ENCODE data around the gene CHD6. TPM values are rescaled to one million over a fixed set of nuclear protein-coding genes. Genes with fewer than 3 reads are reported as not detected.

Gene CHD6
- total and polyA plus RNA-seq, 2 experiments from 2014 or later, result 41.0 to 158 TPM

GRCh38 chr20:41436679-41437078, 181.5 kb downstream of the CHD6 start:
- peaks cover 27% of the 10 kb centered on the region for H3K36me3 ChIP-seq (ENCODE audit: insufficient read depth)
- peaks cover 42% of the 10 kb centered on the region for H3K36me3 Mint-ChIP-seq (ENCODE audit: low read depth)
- ATAC-seq, result no peak

More at GRCh38 chr20:41436679-41437078, 181.5 kb downstream of the CHD6 start:
- TF ChIP-seq ZNF331 (CRISPR knock-in tag; IDR thresholded peaks at IDR 0.05; ENCODE audit: low read depth), result no peak
- TF ChIP-seq, protein P1, sequence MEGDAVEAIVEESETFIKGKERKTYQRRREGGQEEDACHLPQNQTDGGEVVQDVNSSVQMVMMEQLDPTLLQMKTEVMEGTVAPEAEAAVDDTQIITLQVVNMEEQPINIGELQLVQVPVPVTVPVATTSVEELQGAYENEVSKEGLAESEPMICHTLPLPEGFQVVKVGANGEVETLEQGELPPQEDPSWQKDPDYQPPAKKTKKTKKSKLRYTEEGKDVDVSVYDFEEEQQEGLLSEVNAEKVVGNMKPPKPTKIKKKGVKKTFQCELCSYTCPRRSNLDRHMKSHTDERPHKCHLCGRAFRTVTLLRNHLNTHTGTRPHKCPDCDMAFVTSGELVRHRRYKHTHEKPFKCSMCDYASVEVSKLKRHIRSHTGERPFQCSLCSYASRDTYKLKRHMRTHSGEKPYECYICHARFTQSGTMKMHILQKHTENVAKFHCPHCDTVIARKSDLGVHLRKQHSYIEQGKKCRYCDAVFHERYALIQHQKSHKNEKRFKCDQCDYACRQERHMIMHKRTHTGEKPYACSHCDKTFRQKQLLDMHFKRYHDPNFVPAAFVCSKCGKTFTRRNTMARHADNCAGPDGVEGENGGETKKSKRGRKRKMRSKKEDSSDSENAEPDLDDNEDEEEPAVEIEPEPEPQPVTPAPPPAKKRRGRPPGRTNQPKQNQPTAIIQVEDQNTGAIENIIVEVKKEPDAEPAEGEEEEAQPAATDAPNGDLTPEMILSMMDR (conservative IDR thresholded peaks at IDR 0.05; ENCODE audit: low read depth in 2 of 2), result no peak
- TF ChIP-seq, protein P2, sequence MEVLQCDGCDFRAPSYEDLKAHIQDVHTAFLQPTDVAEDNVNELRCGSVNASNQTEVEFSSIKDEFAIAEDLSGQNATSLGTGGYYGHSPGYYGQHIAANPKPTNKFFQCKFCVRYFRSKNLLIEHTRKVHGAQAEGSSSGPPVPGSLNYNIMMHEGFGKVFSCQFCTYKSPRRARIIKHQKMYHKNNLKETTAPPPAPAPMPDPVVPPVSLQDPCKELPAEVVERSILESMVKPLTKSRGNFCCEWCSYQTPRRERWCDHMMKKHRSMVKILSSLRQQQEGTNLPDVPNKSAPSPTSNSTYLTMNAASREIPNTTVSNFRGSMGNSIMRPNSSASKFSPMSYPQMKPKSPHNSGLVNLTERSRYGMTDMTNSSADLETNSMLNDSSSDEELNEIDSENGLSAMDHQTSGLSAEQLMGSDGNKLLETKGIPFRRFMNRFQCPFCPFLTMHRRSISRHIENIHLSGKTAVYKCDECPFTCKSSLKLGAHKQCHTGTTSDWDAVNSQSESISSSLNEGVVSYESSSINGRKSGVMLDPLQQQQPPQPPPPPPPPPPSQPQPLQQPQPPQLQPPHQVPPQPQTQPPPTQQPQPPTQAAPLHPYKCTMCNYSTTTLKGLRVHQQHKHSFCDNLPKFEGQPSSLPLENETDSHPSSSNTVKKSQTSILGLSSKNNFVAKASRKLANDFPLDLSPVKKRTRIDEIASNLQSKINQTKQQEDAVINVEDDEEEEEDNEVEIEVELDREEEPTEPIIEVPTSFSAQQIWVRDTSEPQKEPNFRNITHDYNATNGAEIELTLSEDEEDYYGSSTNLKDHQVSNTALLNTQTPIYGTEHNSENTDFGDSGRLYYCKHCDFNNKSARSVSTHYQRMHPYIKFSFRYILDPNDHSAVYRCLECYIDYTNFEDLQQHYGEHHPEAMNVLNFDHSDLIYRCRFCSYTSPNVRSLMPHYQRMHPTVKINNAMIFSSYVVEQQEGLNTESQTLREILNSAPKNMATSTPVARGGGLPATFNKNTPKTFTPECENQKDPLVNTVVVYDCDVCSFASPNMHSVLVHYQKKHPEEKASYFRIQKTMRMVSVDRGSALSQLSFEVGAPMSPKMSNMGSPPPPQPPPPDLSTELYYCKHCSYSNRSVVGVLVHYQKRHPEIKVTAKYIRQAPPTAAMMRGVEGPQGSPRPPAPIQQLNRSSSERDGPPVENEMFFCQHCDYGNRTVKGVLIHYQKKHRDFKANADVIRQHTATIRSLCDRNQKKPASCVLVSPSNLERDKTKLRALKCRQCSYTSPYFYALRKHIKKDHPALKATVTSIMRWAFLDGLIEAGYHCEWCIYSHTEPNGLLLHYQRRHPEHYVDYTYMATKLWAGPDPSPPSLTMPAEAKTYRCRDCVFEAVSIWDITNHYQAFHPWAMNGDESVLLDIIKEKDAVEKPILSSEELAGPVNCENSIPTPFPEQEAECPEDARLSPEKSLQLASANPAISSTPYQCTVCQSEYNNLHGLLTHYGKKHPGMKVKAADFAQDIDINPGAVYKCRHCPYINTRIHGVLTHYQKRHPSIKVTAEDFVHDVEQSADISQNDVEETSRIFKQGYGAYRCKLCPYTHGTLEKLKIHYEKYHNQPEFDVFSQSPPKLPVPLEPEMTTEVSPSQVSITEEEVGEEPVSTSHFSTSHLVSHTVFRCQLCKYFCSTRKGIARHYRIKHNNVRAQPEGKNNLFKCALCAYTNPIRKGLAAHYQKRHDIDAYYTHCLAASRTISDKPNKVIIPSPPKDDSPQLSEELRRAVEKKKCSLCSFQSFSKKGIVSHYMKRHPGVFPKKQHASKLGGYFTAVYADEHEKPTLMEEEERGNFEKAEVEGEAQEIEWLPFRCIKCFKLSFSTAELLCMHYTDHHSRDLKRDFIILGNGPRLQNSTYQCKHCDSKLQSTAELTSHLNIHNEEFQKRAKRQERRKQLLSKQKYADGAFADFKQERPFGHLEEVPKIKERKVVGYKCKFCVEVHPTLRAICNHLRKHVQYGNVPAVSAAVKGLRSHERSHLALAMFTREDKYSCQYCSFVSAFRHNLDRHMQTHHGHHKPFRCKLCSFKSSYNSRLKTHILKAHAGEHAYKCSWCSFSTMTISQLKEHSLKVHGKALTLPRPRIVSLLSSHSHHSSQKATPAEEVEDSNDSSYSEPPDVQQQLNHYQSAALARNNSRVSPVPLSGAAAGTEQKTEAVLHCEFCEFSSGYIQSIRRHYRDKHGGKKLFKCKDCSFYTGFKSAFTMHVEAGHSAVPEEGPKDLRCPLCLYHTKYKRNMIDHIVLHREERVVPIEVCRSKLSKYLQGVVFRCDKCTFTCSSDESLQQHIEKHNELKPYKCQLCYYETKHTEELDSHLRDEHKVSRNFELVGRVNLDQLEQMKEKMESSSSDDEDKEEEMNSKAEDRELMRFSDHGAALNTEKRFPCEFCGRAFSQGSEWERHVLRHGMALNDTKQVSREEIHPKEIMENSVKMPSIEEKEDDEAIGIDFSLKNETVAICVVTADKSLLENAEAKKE (CRISPR knock-in tag; IDR thresholded peaks at IDR 0.05), result no peak
- no peak for TF ChIP-seq STAT1 (IDR thresholded peaks at IDR 0.05; ENCODE audit: unreplicated experiment)
- TF ChIP-seq EZH2 (IDR thresholded peaks at IDR 0.05; ENCODE audit: low read depth, unreplicated experiment), result no peak
- Histone ChIP-seq H3K9me2 (ENCODE audit: insufficient read depth) (no peaks in the 10 kb centered on the region), H2AFZ (no peak overlapping the region), H3K79me2 (replicated peaks; ENCODE audit: insufficient read depth) (no peaks in the 10 kb centered on the region), H3K4me2 (no peak overlapping the region), H3K4me3 (no peak overlapping the region), H3K4me1 (ENCODE audit: insufficient read depth) (no peaks in the 10 kb centered on the region), H3F3A (replicated peaks; ENCODE audit: low read depth) (no peaks in the 10 kb centered on the region), H3K27ac (ENCODE audit: low read depth) (no peak overlapping the region), H3K27me3 (ENCODE audit: insufficient read depth) (no peaks in the 10 kb centered on the region), H4K20me1 (replicated peaks; ENCODE audit: insufficient read depth) (no peaks in the 10 kb centered on the region)
- Mint-ChIP-seq H3K27me3 (ENCODE audit: insufficient read depth, low read depth, poor library complexity) (no peaks in the 10 kb centered on the region), H3K27ac (no peak overlapping the region), H3K9me3 (no peaks in the 10 kb centered on the region), H3K4me3 (no peak overlapping the region), H3K4me1 (no peaks in the 10 kb centered on the region)
- no peak for DNase-seq (ENCODE audit: low spot score)
